ENCODE results near the gene GNAO1. TPM values are rescaled to one million over a fixed set of nuclear protein-coding genes. Genes with fewer than 3 reads are reported as not detected.

GNAO1 gene
- total RNA-seq, 1 donor from 2014 or later, result 1.2 TPM

DNA sequence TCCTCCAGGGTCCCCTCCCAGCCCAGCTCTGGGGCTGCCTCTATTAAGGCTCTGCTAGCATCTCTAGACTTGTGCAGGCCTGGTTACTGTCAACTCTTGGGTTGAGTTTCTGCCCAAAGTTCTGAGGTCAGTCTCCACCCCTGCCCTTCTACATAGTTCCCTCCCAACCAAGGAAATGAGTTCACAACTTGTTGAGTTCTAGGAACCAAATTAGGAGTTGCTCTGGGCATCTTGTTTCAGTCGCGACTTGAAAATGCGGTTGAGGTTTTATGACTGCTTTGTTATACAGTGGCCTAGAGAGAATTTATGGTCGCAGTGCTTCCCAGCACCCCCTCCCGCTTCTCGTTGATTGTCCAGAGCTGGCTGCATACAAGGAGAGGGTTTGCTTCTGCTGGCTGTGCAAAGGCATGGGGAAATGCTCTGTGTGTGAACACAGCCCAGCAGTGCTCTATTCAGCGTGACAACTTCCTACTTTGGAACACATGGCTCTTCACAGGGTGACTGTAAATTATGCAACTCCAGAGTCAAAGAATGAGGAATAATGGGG is 20.2 kb downstream of the GNAO1 start:
- Mint-ChIP-seq H3K27me3 (ENCODE audit: low read depth) (peaks cover 41% of the 10 kb centered on the region), H3K36me3 (ENCODE audit: low read depth) (no peaks in the 10 kb centered on the region), H3K27ac (ENCODE audit: unreplicated experiment) (no peak overlapping the region), H3K9me3 (ENCODE audit: low read depth) (peaks cover 10% of the 10 kb centered on the region), H3K4me1 (ENCODE audit: low read depth) (no peaks in the 10 kb centered on the region), H3K4me3 (ENCODE audit: unreplicated experiment) (no peak overlapping the region)
- TF ChIP-seq, protein P1, sequence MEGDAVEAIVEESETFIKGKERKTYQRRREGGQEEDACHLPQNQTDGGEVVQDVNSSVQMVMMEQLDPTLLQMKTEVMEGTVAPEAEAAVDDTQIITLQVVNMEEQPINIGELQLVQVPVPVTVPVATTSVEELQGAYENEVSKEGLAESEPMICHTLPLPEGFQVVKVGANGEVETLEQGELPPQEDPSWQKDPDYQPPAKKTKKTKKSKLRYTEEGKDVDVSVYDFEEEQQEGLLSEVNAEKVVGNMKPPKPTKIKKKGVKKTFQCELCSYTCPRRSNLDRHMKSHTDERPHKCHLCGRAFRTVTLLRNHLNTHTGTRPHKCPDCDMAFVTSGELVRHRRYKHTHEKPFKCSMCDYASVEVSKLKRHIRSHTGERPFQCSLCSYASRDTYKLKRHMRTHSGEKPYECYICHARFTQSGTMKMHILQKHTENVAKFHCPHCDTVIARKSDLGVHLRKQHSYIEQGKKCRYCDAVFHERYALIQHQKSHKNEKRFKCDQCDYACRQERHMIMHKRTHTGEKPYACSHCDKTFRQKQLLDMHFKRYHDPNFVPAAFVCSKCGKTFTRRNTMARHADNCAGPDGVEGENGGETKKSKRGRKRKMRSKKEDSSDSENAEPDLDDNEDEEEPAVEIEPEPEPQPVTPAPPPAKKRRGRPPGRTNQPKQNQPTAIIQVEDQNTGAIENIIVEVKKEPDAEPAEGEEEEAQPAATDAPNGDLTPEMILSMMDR (IDR thresholded peaks at IDR 0.05), result no peak
- no peak for DNase-seq (ENCODE audit: low spot score)

DNA sequence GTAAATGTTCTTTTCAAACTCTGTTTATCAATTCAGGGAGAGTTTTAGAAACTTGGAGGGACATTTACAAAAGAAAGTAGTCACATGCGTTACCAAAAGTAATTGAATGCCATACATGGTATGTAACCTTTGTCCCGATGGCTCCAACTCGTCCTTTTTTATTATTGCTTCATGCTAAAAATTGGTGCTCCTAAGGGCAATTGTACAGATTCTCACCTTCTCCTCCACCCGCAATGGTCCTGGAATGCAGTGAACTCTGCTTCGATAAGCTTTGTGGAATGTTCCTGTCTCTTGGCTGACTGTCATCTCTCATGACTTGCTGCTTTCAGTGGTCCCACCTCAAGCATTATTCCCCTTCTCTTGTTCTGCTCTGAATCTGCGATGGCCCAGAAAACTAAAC is 20.9 kb downstream of the GNAO1 start:
- H3K27me3 Mint-ChIP-seq (ENCODE audit: low read depth), result peaks cover 46% of the 10 kb centered on the region
- DNase-seq (ENCODE audit: low spot score), result no peak
- peaks cover 10% of the 10 kb centered on the region for H3K9me3 Mint-ChIP-seq (ENCODE audit: low read depth)
- TF ChIP-seq, protein P1 (IDR thresholded peaks at IDR 0.05), result no peak
- H3K4me1 Mint-ChIP-seq (ENCODE audit: low read depth), result no peaks in the 10 kb centered on the region
- H3K36me3 Mint-ChIP-seq (ENCODE audit: low read depth), result no peaks in the 10 kb centered on the region
- no peak overlapping the region for H3K4me3 Mint-ChIP-seq (ENCODE audit: unreplicated experiment)
- H3K27ac Mint-ChIP-seq (ENCODE audit: unreplicated experiment), result no peak overlapping the region

DNA sequence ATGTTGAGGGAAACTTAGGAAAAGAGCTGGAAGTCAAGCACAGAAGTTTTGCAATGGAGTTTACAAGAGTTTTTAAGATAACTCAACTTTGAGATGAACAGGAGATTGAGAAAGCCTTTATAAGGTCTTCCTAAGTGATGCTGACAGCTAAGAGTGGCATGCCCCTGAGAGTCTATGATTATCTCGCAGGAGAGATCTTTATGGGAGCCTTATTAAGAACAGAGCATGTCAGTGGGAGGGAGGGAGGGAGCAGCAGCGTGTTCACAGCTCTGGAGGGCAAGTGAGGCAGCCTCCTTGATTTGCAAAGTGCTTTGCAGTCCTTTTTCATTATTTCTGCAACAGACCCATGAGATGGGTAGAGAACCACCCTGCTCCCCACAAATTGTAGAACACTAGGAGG is 30.7 kb downstream of the GNAO1 start:
- DNase-seq (ENCODE audit: low spot score), result no peak
- Mint-ChIP-seq H3K4me1 (ENCODE audit: low read depth) (no peaks in the 10 kb centered on the region), H3K36me3 (ENCODE audit: low read depth) (no peaks in the 10 kb centered on the region), H3K27me3 (ENCODE audit: low read depth) (peaks cover 51% of the 10 kb centered on the region), H3K27ac (ENCODE audit: unreplicated experiment) (no peak overlapping the region), H3K4me3 (ENCODE audit: unreplicated experiment) (no peak overlapping the region), H3K9me3 (ENCODE audit: low read depth) (no peaks in the 10 kb centered on the region)
- TF ChIP-seq, protein P1 (IDR thresholded peaks at IDR 0.05), result no peak

DNA sequence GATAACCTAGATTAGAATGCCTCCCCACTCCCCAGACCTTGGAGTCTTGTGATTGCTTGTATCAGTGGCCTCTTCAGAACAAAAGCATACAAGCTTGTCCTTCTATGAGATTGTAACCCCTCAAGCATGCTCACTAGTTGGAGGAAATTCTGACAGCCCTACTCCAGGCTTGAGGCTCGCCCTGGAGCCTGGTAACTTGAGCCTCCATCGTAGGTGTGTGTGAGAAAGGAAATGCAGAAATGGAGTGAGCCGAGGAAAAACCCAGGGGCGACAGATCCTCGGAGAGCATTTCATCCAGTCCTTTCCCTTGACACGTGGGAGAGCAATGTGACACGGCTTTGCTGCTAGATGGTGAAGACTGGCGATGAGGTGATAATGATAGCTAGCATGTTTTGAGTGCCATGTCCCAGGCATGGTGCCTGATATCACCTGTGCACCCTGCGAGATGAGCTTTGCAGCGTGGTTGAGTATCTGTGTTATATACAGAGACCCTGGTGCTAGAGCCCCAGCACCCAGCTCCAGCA is 31.2 kb downstream of the GNAO1 start:
- DNase-seq (ENCODE audit: low spot score), result no peak
- Mint-ChIP-seq H3K36me3 (ENCODE audit: low read depth) (no peaks in the 10 kb centered on the region), H3K4me1 (ENCODE audit: low read depth) (no peaks in the 10 kb centered on the region), H3K4me3 (ENCODE audit: unreplicated experiment) (no peak overlapping the region), H3K9me3 (ENCODE audit: low read depth) (no peaks in the 10 kb centered on the region), H3K27me3 (ENCODE audit: low read depth) (peaks cover 49% of the 10 kb centered on the region), H3K27ac (ENCODE audit: unreplicated experiment) (no peak overlapping the region)
- TF ChIP-seq, protein P1 (IDR thresholded peaks at IDR 0.05), result no peak

DNA sequence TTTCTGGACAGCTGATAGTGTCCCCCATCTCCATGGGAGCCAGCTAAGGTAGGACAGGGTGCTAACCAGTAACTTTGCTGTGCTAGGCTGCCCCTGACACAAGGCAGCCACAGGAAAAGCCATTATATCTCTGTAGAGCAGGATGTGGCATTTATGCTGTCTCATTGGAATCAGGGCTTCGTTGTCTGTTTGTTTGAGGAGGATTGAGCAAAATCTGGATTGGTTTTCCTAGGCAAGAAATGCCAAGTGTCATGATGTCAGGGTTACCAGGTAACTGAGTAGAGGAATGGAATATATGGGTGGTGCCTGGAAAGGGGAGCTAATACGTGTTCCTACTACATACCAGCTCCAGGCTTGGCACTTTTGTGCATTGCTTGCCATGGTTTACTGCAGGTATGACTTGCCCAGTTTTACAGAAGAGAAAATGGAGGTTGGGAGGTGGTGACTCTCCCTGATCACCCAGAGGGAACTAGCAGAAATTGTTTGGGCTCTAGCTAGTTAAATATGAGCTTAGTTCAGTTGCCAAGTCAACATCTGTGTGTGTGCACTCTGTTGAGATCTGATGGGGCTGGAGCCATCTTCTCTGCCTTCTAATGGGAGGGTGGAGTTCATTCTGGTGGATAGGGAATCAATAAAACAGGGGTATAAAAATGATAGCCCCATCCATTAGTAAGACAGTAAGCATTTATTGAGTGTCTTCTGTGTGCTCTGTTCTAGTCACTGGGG is 33.9 kb downstream of the GNAO1 start:
- TF ChIP-seq, protein P1 (IDR thresholded peaks at IDR 0.05), result no peak
- peaks cover 42% of the 10 kb centered on the region for H3K27me3 Mint-ChIP-seq (ENCODE audit: low read depth)
- no peak for DNase-seq (ENCODE audit: low spot score)
- no peak overlapping the region for H3K27ac Mint-ChIP-seq (ENCODE audit: unreplicated experiment)
- H3K4me1 Mint-ChIP-seq (ENCODE audit: low read depth), result no peaks in the 10 kb centered on the region
- H3K36me3 Mint-ChIP-seq (ENCODE audit: low read depth), result no peaks in the 10 kb centered on the region
- H3K9me3 Mint-ChIP-seq (ENCODE audit: low read depth), result no peaks in the 10 kb centered on the region
- H3K4me3 Mint-ChIP-seq (ENCODE audit: unreplicated experiment), result no peak overlapping the region
